CD4-positive, alpha-beta T cell treated with Interleukin-2 at 100 ng/mL for 4 hours (primary cell): ENCODE results near the gene ITGB3BP.
"Not testable (repeated sequence)": the region's sequence is repeated elsewhere in the genome, so short reads cannot be mapped to it uniquely, and the experiment has no call there.

Experiments used
- DNase-seq: peaks from one replicate; pipeline ENCODE4 v3.0.0-alpha.2; 2020; ENCODE audit warnings: low spot score

The ITGB3BP gene, protein sequence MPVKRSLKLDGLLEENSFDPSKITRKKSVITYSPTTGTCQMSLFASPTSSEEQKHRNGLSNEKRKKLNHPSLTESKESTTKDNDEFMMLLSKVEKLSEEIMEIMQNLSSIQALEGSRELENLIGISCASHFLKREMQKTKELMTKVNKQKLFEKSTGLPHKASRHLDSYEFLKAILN

DNA sequence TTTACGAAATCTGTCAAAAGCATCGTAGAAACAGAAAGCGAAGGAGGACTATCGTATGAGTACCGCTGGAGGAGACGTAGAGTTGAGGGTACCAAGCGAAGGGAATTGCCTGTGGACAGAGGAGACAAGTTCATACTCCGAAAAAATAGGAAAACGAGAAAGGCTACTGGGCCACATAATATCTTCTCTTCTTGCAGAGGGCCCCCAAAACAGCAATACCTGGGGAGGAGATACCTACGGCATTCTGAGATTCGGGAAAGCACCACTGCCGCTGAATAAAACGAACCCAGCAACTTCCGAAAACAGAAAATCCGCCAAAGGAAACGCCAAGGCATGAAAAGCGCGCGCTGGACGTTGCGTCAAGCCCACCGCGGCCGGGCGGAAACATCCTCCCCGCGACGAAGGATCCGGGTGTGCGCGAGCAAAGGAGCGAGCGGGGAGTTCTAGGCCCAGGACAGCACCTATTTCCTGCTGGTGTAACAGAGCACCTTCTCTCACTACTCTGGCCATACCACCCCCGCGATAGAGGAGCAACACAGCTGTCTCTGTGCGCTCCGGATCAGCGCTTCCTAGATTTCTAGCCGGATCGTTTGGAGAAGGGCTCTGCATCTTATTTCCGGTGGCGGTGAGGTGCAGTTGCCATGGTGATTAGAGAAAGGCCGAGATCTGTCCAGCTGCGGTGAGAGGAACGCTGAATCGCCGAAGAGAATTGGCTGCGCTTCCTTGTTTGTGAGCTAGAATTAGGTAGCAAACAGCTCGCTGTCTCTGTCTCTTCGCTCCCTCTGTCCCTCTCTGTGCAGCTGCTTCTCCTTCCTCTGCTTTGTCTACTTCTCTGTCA lies at the start of gene ITGB3BP, which contains the start of gene EFCAB7:
ITGB3BP (minus strand) TSS at position 335 of the 838 bp plus-strand sequence; CDS start at position 243, 92 bp downstream.
EFCAB7 (plus strand) TSS at position 635 of the 838 bp plus-strand sequence. CDS start 2,048 bp downstream, outside the sequence.
- DNase-seq, result peak; percentile 83

GRCh38 chr1:63572686-63573085 lies 49.7 kb upstream of the ITGB3BP start:
- DNase-seq, result not testable (repeated sequence)

GRCh38 chr1:63569640-63570316 lies 46.8 kb upstream of the ITGB3BP start:
- no peak for DNase-seq

DNA sequence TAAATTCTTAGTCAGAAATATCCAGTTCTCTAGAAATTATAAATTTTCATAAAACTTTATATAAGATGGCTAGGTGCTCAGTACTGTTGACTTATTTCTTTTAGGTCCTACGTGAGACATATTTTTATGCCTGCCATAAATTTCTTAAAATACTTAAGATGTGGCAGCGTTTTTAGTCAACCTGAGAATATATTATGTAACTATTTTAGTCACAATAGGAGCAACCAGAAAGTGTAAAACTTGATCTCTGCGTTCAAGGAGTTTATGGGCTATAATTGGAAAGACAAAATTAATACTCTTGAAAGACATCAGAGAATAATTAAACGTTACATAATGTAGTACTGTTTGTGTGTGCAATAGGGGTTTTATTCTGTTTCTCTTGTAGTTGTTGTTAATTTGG lies 46.0 kb upstream of the ITGB3BP start:
- DNase-seq, result no peak

DNA sequence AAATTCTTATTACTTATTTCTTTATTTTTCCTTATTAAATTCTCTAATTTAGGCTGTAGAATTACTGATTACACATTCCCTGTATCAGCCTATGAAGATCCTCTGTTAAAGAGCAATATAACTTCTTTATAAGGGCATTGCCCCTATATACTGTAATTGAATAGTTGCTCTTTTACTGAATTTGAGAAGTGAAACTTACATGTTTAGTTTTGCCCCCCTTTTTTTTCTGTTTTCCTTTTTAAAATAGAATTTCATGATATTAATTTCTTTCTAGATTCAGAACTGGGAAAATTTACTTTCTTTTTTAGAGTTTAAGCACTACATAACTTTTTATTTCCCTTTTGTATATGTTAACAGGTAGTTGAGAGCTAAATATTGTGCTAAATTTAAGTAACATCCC lies 40.7 kb upstream of the ITGB3BP start:
- no peak for DNase-seq

- DNase-seq, result no peak
Observed at GRCh38 chr1:63559357-63559756, 36.3 kb upstream of the ITGB3BP start.

- peak; percentile 6 for DNase-seq
Observed at GRCh38 chr1:63557365-63557987, 34.5 kb upstream of the ITGB3BP start.

DNA sequence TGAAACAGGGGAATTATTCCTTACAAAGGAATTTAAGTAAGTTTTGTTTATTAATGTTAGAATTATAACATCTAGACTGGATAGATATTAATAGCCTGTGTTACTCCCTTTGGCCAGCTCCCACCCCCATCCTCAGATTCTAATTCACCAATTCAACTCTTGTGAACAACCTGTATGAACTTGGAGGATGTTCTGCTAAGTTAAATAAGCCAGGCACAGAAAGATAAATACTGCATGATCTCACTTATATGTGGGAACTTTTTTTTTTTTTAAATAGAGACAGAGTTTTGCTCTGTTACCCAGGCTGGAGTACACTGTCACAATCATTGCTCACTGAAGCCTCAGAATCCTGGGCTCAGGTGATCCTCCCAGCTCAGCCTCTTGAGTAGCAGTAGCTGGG lies 32.5 kb upstream of the ITGB3BP start:
- no peak for DNase-seq

GRCh38 chr1:63548877-63549276 lies 25.9 kb upstream of the ITGB3BP start:
- no peak for DNase-seq

DNA sequence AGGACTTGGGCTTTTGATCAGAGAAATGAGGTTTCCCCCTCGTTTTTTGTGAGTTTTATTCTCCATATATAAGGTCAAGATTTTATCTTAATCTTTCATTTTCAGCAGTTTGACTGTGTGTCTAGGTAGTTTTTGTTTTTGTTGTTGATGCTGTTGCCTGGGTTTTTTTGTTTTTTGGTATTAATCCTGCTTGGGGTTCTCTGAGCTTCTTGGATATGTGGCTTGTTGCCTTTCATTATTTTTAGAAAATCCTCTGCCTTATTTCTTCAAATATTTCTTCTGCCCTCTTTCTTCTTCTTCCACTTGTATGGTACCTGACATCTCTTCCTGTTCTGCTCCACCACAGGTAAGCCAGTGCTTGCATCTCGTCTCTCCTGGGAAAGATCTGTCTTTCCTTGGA lies 25.3 kb upstream of the ITGB3BP start:
- no peak for DNase-seq

GRCh38 chr1:63547621-63548294 lies 24.7 kb upstream of the ITGB3BP start:
- DNase-seq, result no peak

DNA sequence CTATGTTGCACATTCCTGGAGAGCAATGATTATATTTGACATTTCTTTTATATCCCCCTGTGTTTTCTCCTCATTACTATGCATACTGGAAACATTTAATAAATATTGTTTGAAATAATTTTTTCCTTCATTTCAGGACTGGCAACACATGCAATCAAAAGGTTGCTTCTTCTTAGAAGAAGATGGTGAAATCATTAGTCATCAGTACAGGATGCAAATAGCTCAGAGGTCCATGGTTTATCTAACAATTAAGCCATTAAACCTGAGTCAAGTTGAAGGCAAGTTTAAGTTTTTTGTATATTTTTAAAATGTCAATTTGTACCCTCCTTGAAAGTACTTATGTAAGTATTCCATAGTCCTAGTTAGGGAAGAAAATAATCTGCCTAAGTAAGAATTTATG lies 22.8 kb upstream of the ITGB3BP start:
- no peak for DNase-seq

DNA sequence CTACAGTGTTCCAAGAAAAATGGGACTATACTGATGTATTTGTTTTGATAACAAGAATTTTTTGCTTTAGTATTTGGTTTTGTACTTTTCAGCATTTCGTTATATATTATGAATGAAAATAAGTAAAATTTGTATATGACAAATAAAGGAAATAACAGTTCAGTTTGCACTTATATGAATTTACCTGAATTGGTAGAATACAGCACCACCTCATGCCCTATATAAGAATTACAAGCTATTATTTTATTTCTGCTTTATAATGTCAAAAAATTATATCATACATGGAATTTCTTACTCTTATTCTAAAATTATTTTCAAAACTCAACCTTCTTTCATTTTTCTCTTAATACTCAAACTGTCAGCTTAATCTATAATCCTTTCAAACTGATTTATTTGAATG lies 14.9 kb upstream of the ITGB3BP start:
- peak; percentile 9 for DNase-seq

DNA sequence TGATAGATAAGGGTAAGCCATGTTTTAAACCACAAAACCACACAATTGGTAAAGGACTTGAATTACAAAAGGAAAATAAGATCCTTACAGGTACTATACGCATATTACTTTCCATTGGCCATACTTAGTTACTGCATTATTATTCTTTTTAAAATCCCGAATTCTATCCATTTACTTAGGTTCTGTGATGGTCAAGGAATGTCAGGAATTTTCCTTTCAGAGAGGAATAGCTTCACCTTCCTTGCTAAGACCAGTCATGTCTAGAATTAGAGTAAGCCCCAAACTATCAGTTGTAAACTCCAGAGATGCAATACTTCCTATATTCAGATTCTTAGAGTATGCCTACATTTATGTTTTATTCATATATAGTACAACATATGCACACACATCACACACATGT lies 14.0 kb upstream of the ITGB3BP start:
- DNase-seq, result no peak

- DNase-seq, result no peak
Observed at GRCh38 chr1:63534406-63534805, 11.4 kb upstream of the ITGB3BP start.

- DNase-seq, result no peak
Observed at GRCh38 chr1:63533931-63534330, 10.9 kb upstream of the ITGB3BP start.

DNA sequence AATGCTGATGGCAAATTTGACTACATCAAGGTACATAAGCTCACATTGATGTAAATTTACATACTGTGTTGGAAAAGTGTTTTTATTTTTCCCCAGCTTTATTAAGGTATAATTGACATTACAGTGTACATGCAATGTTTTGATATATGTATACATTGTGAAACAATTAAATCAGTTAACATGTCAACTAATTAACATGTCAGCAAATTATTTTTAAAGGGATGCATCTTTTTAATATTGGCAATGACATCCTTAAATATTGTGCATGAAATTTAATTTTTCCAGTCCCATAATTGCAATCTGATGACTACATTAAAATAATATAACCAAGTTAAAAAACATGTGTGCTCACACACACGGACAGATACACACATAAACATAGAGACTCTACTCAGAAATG lies 9.7 kb upstream of the ITGB3BP start:
- no peak for DNase-seq

- no peak for DNase-seq
Observed at GRCh38 chr1:63524201-63524600, 1.2 kb upstream of the ITGB3BP start.

- DNase-seq, result no peak
Observed at GRCh38 chr1:63523738-63524137, 713 bp upstream of the ITGB3BP start.

DNA sequence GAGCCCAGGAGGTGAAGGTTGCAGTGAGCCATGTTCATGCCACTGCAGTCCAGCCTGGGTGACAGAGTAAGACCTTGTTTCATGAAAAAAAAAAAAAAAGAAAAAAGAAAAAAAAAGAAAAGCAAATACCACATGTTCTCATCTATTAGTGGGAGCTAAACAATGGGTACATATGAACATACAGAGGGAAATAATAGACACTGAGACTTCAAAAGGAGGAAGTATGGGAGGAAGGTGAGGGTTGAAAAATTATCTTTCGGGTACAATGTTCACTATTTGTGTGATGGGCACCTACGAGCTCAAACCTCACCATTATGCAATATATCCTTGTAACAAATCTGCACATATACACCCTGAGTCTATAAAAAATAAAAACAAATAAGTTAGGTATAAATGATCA lies 6.4 kb downstream of the ITGB3BP start:
- DNase-seq, result no peak

DNA sequence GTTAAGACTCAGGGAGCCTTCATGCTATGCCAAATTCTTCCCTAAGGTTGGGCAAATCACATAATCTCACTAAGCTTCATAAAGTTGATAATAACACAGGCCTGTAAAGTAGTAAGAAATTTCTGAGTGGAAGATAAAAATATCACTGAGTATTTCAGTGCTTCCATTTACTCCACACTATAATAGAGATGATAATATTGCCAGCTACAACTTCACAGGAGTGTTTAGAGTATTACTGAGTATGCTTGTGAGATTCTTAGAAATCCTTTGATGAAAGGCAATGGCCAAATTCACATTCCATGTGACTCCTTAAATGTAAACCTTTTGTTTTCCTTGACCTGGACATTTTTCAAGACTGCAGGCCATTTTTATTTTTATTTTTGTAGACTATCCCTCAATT lies 10.4 kb downstream of the ITGB3BP start:
- DNase-seq, result no peak

DNA sequence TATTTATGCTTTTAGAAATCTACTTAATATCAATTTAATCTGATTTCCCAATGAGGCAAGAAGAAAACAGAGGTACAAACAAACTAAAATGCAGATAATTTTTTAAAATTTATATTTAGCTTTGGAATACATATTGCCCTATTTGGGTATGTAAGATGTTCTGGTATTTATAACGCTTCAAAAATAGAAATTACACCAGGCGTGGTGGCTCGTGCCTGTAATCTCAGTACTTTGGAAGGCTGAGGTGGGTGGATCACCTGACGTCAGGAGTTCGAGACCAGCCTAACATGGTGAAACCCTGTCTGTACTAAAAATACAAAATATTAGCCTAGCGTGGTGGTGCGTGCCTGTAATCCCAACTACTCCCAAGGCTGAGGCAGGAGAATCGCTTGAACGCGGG lies 13.3 kb downstream of the ITGB3BP start:
- no peak for DNase-seq
